Activated CD4-positive, alpha-beta memory T cell treated with anti-CD3 and anti-CD28 coated beads for 36 hours (primary cell): ENCODE data around the gene LHB. TPM values are rescaled to one million over a fixed set of nuclear protein-coding genes. Genes with fewer than 3 reads are reported as not detected.

Experiments
- CTCF ChIA-PET: fragments of 350-600 bp; sonication (Branson Sonifier 250); formaldehyde crosslinking; loops from one replicate; lab custom pipeline; 2021; ENCODE audit warnings: antibody characterized with exemption, inconsistent platforms; lab: Charles Lee
- POLR2A ChIA-PET: fragments of 350-600 bp; sonication (Branson Sonifier 250); formaldehyde crosslinking; loops from one replicate; lab custom pipeline; 2021; ENCODE audit warnings: antibody characterized with exemption; lab: Charles Lee
- DNase-seq: peaks from one replicate; pipeline ENCODE4 v3.0.0-alpha.2; 2020
- H3K27ac Mint-ChIP-seq: one replicate; pipeline ENCODE4 v1.8.0; 2021; ENCODE audit warnings: mixed read lengths
- H3K27me3 Mint-ChIP-seq: one replicate; pipeline ENCODE4 v1.8.0; 2021; ENCODE audit warnings: mixed read lengths
- H3K36me3 Mint-ChIP-seq: one replicate; pipeline ENCODE4 v1.8.0; 2021; ENCODE audit warnings: mixed read lengths
- H3K4me1 Mint-ChIP-seq: one replicate; pipeline ENCODE4 v1.8.0; 2021; ENCODE audit warnings: low read depth, mixed read lengths
- H3K4me3 Mint-ChIP-seq: one replicate; pipeline ENCODE4 v1.8.0; 2021; ENCODE audit warnings: mild to moderate bottlenecking, mixed read lengths
- H3K9me3 Mint-ChIP-seq: one replicate; pipeline ENCODE4 v1.8.0; 2021; ENCODE audit warnings: mixed read lengths
- intact Hi-C: fragments of 100-400 bp; cut with micrococcal nuclease; formaldehyde crosslinking; loops from one replicate; pipeline ENCODE4 v1.15.1; 2023
- total RNA-seq, 2 experiments: library from RNA; stranded (reverse); gene quantifications; one replicate each; pipeline ENCODE4 v1.2.3, GENCODE V29; 2021

LHB gene
- total RNA-seq, 2 experiments from 2014 or later: 0.48 TPM; not detected in 1

DNA sequence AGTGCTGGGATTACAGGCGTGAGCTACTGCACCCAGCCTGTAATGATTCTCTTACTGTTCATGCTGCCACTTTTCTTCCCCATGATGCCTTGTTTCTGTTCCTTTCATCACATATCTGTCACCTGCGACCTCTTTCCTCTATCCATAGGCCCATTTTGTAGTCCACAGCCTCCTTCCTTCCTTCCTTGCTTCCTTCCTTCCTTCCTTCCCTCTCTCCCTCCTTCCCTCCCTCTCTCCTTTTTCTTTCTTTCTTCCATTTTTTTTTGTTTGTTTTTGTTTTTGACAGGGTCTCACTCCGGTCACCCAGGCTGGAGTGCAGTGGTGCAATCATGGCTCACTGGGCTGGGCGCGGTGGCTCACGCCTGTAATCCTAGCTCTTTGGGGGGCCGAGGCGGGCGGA lies 28.0 kb downstream of the LHB start:
- Mint-ChIP-seq H3K4me1 (peaks cover 32% of the 10 kb centered on the region), H3K27ac (no peak overlapping the region), H3K4me3 (no peak overlapping the region), H3K27me3 (no peaks in the 10 kb centered on the region), H3K36me3 (peaks cover 11% of the 10 kb centered on the region), H3K9me3 (no peaks in the 10 kb centered on the region)
- ChIA-PET POLR2A (no interaction called here), CTCF (interaction anchor here (0.6 kb wide), 1 partner anchor 655 kb away, joined by 3 read pairs; no protein-coding TSS in a partner anchor)
- intact Hi-C loops: no loop called here
- DNase-seq: no peak

DNA sequence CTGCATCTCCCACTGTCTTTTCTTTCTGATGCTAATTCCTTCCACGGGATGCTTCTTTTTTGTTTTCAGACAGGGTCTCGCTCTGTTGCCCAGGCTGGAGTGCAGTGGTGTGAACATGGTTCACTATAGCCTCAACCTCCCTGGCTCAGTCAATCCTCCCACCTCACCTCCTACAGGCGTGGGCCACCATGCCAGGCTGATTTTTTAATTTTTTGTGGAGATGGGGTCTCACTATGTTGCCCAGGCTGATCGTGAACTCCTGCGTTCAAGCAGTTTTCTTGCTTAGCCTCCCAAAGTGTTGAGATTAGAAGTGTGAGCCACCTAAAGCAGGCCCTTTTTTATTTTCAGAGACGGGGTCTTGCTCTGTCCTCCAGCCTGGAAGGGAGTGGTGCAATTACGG lies 28.6 kb downstream of the LHB start:
- Mint-ChIP-seq H3K9me3 (no peaks in the 10 kb centered on the region), H3K27me3 (no peaks in the 10 kb centered on the region), H3K27ac (no peak overlapping the region), H3K4me3 (no peak overlapping the region), H3K36me3 (peaks cover 11% of the 10 kb centered on the region), H3K4me1 (peaks cover 29% of the 10 kb centered on the region)
- DNase-seq: no peak
- intact Hi-C loops: no loop called here
- POLR2A ChIA-PET: no interaction called here
- CTCF ChIA-PET: no interaction called here

DNA sequence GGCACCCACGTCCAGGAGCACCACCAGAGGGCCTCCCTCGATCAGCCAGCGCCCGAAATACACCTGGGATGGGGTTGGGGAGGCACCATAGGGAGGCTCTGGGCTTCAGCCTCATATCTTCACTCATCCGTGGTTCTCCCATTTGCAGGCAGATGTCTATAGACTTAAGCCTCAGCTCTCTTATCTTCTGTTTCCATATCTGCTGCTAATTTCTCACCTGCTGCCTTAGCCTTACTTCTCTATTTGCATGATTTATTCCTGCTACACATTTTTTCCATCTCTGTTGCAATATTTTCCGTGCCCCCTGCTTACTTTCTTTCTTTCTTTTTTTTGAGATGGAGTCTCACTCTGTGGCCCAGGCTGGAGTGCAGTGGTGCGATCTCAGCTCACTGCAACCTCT lies 29.6 kb downstream of the LHB start:
- intact Hi-C loops: no loop called here
- H3K4me1 Mint-ChIP-seq: peaks cover 27% of the 10 kb centered on the region
- no peaks in the 10 kb centered on the region for H3K27me3 Mint-ChIP-seq
- H3K27ac Mint-ChIP-seq: no peak overlapping the region
- H3K9me3 Mint-ChIP-seq: no peaks in the 10 kb centered on the region
- H3K36me3 Mint-ChIP-seq: peaks cover 16% of the 10 kb centered on the region
- H3K4me3 Mint-ChIP-seq: no peak overlapping the region
- DNase-seq: no peak
- CTCF ChIA-PET: interaction anchor here (1.0 to 1.7 kb wide), 3 partner anchors 11 to 17 kb away, joined by 3 to 6 read pairs (median 3); no protein-coding TSS in a partner anchor
- POLR2A ChIA-PET: no interaction called here

DNA sequence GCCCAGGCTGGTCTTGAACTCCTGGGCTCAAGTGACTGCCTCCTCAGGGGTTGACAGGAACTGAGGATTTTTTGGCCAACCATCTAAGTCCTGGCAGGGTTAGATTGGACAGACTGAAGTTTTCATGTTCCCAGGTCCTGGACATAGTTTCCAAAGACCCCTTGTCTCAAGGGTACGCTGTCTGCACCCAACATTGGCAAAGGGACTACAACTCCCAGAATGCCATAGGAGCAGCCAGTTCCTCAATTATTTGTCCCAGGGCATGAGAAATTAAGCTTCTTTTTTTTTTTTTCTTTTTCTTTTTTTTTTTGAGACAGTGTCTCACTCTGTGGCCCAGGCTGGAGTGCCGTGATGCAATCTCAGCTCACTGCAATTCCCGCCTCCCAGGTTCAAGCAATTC lies 30.7 kb downstream of the LHB start:
- Mint-ChIP-seq H3K36me3 (peaks cover 21% of the 10 kb centered on the region), H3K9me3 (no peaks in the 10 kb centered on the region), H3K4me3 (no peak overlapping the region), H3K4me1 (peaks cover 17% of the 10 kb centered on the region), H3K27ac (no peak overlapping the region), H3K27me3 (no peaks in the 10 kb centered on the region)
- POLR2A ChIA-PET: no interaction called here
- intact Hi-C loops: no loop called here
- CTCF ChIA-PET: interaction anchor here (1.0 to 1.7 kb wide), 2 partner anchors 9 to 14 kb away, joined by 3 to 6 read pairs; no protein-coding TSS in a partner anchor
- no peak for DNase-seq

DNA sequence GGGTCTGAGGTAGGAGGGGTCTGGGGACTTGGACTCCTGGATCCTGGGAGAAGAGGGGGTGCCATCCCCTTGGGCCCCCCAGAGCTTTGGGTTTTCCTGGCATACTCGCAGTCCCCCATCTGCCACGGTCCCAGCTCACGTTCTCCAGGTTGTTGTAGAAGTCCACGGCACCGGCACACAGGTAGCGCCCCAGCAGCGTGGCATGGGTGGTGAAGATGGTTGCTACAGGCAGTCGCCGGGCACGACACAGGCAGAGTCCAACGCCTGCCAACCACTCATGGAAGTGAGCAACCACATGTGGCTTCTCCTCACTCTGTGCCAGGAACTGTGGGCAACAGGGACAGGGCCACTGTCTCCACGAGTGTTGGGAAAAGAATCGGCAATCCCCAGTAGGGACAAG lies 31.2 kb downstream of the LHB start:
- no peaks in the 10 kb centered on the region for H3K9me3 Mint-ChIP-seq
- POLR2A ChIA-PET: no interaction called here
- H3K36me3 Mint-ChIP-seq: peaks cover 21% of the 10 kb centered on the region
- no peak overlapping the region for H3K4me3 Mint-ChIP-seq
- peaks cover 13% of the 10 kb centered on the region for H3K4me1 Mint-ChIP-seq
- H3K27ac Mint-ChIP-seq: no peak overlapping the region
- DNase-seq: no peak
- CTCF ChIA-PET: interaction anchor here (0.8 kb wide), 1 partner anchor 15 kb away, joined by 3 read pairs; no protein-coding TSS in a partner anchor
- no peaks in the 10 kb centered on the region for H3K27me3 Mint-ChIP-seq
- intact Hi-C loops: no loop called here

DNA sequence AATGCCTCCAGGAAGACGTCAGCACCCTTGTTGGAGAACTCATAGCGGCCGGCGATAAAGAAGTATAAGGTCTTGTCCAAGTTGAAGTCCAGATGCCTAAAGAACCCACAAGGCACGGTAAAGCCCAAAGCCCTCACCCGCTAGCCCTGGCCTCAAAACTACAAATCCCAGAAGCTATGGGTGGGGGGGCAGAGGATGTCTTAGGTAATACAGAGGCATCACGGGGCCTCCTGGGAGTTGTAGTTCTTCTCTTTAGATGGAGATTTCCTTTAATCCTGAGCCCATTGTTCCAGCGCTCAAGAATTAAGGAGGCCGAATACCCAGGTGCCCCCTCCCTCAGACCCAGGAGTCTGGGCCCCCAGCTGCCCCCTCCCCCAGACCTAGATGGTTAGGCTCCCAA lies 34.6 kb downstream of the LHB start:
- Mint-ChIP-seq H3K4me1 (peaks cover 5% of the 10 kb centered on the region), H3K27me3 (no peaks in the 10 kb centered on the region), H3K36me3 (peaks cover 22% of the 10 kb centered on the region), H3K27ac (no peak overlapping the region), H3K4me3 (no peak overlapping the region), H3K9me3 (no peaks in the 10 kb centered on the region)
- no peak for DNase-seq
- CTCF ChIA-PET: interaction anchor here (1.8 to 4.2 kb wide), 3 partner anchors 10 to 12 kb away, joined by 7 to 41 read pairs (median 28); partner anchors contain the start of genes GYS1 and RUVBL2
- intact Hi-C loops: no loop called here
- POLR2A ChIA-PET: interaction anchor here (1.0 kb wide), 1 partner anchor 16 kb away, joined by 3 read pairs; no protein-coding TSS in a partner anchor

DNA sequence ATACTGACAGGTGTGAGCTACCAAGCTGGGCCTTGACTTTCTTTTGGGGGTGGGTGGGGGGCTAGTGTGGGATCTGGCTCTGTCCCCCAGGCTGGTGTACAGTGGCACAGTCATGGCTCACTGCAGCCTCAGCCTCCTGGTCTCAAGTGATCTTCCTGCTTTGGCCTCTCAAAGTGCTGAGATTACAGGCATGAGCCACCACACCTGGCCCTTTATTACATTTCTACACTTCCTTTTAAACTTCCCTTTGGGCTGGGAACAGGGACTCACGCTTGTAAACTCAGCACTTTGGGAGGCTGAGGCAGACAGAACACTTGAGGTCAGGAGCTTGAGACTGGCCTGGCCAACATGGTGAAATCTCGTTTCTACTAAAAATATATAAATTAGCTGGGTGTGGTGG lies 39.8 kb downstream of the LHB start:
- no peak overlapping the region for H3K4me3 Mint-ChIP-seq
- intact Hi-C loops: no loop called here
- peaks cover 21% of the 10 kb centered on the region for H3K36me3 Mint-ChIP-seq
- DNase-seq: no peak
- H3K4me1 Mint-ChIP-seq: peaks cover 5% of the 10 kb centered on the region
- ChIA-PET POLR2A (interaction anchor here (1.6 kb wide), 1 partner anchor 9 kb away, joined by 5 read pairs; no protein-coding TSS in a partner anchor), CTCF (interaction anchor here (1.1 to 2.6 kb wide), 3 partner anchors 10 to 23 kb away, joined by 3 to 14 read pairs (median 8); partner anchors contain the start of genes GYS1 and RUVBL2)
- H3K27ac Mint-ChIP-seq: no peak overlapping the region
- H3K27me3 Mint-ChIP-seq: no peaks in the 10 kb centered on the region
- H3K9me3 Mint-ChIP-seq: no peaks in the 10 kb centered on the region

DNA sequence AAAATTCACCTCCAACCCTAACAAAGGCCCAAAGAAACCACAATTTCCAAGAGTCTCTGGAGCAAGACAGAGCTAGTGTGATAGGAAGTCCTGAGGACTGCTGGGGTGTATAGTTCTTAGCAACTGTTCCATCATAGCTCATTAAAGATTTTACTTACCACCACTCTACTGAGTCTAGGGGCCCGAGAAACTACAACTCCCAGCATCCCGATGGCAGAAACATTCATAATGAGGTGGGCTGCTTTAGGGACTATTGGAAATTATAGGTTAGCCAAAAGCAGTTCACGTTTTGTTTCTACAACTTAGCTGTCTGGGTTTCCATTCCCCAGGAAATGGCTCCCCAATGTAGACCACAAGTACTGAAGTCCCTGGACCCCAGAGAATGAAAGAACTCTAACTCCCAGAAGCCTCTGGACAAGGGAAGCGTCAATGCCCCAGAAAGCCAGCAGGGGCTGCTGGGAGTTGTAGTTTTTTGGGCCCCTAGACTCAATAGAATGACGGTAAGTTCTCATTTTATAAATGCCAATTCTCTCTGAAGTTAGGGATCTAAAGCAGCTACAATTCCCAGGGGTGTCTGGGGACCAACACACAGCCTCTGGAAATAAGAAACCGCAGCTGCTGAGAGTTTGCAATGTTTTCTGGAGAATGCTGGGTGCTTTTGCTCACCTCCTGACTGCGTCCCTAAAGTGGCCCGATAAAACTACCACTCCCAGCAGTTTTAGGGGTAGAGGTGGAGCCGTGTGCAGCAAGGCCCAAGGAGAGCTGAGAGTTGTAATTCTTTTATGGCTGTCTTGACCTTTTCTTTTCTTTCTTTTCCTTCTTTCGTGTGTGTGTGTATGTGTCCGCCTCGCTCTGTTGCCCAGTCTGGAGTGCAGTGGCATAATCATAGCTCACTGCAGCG lies 40.7 kb downstream of the LHB start:
- ChIA-PET CTCF (interaction anchor here (1.0 to 2.6 kb wide), 6 partner anchors 11 to 187 kb away, joined by 3 to 14 read pairs (median 4); partner anchors contain the start of genes GYS1 and RUVBL2), POLR2A (interaction anchor here (1.6 kb wide), 1 partner anchor 8 kb away, joined by 5 read pairs; no protein-coding TSS in a partner anchor)
- Mint-ChIP-seq H3K4me3 (no peak overlapping the region), H3K4me1 (peaks cover 5% of the 10 kb centered on the region), H3K27me3 (no peaks in the 10 kb centered on the region), H3K9me3 (no peaks in the 10 kb centered on the region), H3K36me3 (peaks cover 18% of the 10 kb centered on the region), H3K27ac (peak overlapping the region; percentile 19)
- DNase-seq: peak; percentile 47
- intact Hi-C loops: no loop called here

DNA sequence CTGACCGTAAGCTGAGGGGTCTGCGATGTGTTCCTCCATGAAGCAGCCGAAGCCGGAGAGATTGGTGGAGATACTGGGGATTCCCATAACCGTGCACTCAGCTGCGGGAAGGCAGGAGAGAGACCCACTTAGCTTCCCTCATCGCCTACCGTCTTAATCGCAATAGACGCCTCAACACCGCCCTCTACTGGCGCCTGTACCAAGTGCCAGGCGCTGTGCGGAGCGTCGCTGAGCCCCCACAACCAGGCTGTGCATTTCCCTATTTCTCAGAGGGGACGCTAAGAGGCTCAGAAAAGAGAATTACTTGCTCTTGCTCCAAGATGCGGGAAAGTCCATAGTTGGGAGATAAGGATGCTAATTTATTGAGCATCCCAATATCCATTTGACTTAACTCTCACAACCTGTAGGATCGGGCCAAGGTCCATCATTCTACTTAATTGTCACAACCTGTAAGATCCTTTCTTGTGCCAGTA lies 45.9 kb downstream of the LHB start:
- CTCF ChIA-PET: interaction anchor here (0.6 to 6.5 kb wide), 41 partner anchors 9 to 705 kb away, joined by 3 to 52 read pairs (median 4); partner anchors contain the start of genes BAX, BCAT2, DHDH and GYS1
- H3K4me1 Mint-ChIP-seq: peaks cover 21% of the 10 kb centered on the region
- DNase-seq: peak; percentile 87
- H3K27me3 Mint-ChIP-seq: no peaks in the 10 kb centered on the region
- H3K36me3 Mint-ChIP-seq: peaks cover 29% of the 10 kb centered on the region
- POLR2A ChIA-PET: interaction anchor here (0.9 to 1.9 kb wide), 2 partner anchors 16 to 95 kb away, joined by 3 to 7 read pairs; no protein-coding TSS in a partner anchor
- H3K27ac Mint-ChIP-seq: no peak overlapping the region
- H3K4me3 Mint-ChIP-seq: no peak overlapping the region
- intact Hi-C loops: loop anchor here (2.0 kb wide), 3 partner anchors 38 to 176 kb away; partner anchors contain the start of genes DHDH and HSD17B14
- H3K9me3 Mint-ChIP-seq: no peaks in the 10 kb centered on the region

DNA sequence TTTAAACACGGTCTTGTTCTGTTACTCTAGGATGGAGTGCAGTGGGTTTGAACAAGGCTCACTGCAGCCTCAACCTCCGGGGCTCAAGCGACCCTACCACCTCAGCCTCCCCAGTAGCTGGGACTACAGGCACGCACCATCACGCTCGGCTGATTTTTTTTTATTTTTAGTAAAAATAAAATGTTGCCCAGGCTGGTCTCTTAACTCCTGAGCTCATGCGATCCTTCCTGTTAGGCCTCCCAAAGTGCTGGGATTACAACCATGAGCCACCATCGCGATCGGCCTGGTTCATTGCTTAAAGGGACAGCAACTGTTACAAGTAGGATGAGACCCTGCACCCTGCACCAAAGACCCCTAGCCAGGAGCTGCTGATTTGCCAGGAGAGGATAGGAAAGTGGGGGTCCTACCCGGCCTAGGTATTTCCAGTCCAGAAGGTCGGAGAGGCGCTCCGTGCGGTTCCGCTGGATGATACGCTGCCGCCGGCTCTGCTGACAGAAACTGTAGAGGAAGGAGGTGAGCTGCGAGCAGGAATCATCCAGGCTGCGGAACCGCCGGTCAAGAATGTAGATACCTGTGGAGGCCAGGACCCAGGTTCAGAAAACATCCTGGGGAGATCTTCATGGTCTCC lies 46.6 kb downstream of the LHB start:
- Mint-ChIP-seq H3K27me3 (no peaks in the 10 kb centered on the region), H3K9me3 (no peaks in the 10 kb centered on the region), H3K27ac (no peak overlapping the region), H3K4me3 (no peak overlapping the region), H3K4me1 (peaks cover 22% of the 10 kb centered on the region), H3K36me3 (peaks cover 36% of the 10 kb centered on the region)
- ChIA-PET CTCF (interaction anchor here (0.6 to 6.5 kb wide), 40 partner anchors 8 to 231 kb away, joined by 3 to 52 read pairs (median 4); partner anchors contain the start of genes BAX, BCAT2, DHDH and GYS1), POLR2A (interaction anchor here (0.9 to 1.9 kb wide), 2 partner anchors 15 to 94 kb away, joined by 3 to 7 read pairs; no protein-coding TSS in a partner anchor)
- no peak for DNase-seq
- intact Hi-C loops: loop anchor here (2.0 kb wide), 3 partner anchors 37 to 175 kb away; partner anchors contain the start of genes DHDH and HSD17B14
